Measurements from ENCODE around the gene UGT1A8.
"Not testable (repeated sequence)": the region's sequence is repeated elsewhere in the genome, so short reads cannot be mapped to it uniquely, and the experiment has no call there.

Gene UGT1A8

GRCh38 chr2:233617476-233617875 is at the start of gene UGT1A8:
Gene UGT1A8 (plus strand): TSS chr2:233617633. CDS start chr2:233617708, 75 bp downstream.
- not testable (repeated sequence) for H3K4me1 Mint-ChIP-seq (ENCODE audit: low read depth); H3K27ac Mint-ChIP-seq; H3K36me3 Mint-ChIP-seq; H3K9me3 Mint-ChIP-seq (ENCODE audit: low read depth); H3K4me3 Mint-ChIP-seq
- H3K27me3 Mint-ChIP-seq, result peaks cover 16% of the 10 kb centered on the region

- Mint-ChIP-seq H3K27me3 (peaks cover 2% of the 10 kb centered on the region), H3K36me3 (peaks cover 2% of the 10 kb centered on the region), H3K9me3 (ENCODE audit: low read depth) (no peaks in the 10 kb centered on the region), H3K4me1 (ENCODE audit: low read depth) (no peaks in the 10 kb centered on the region), H3K27ac (no peak overlapping the region), H3K4me3 (no peak overlapping the region)
Observed at GRCh38 chr2:233571001-233571400, 46.4 kb upstream of the UGT1A8 start.

GRCh38 chr2:233571462-233571861 is 46.0 kb upstream of the UGT1A8 start:
- Mint-ChIP-seq H3K27me3 (peaks cover 2% of the 10 kb centered on the region), H3K27ac (no peak overlapping the region), H3K4me1 (ENCODE audit: low read depth) (no peaks in the 10 kb centered on the region), H3K4me3 (no peak overlapping the region), H3K36me3 (peaks cover 2% of the 10 kb centered on the region), H3K9me3 (ENCODE audit: low read depth) (no peaks in the 10 kb centered on the region)

GRCh38 chr2:233572468-233572867 is 45.0 kb upstream of the UGT1A8 start:
- Mint-ChIP-seq H3K4me3 (no peak overlapping the region), H3K4me1 (ENCODE audit: low read depth) (no peaks in the 10 kb centered on the region), H3K9me3 (ENCODE audit: low read depth) (peaks cover 7% of the 10 kb centered on the region), H3K27me3 (peaks cover 2% of the 10 kb centered on the region), H3K36me3 (peaks cover 2% of the 10 kb centered on the region), H3K27ac (no peak overlapping the region)

- H3K9me3 Mint-ChIP-seq (ENCODE audit: low read depth); H3K27ac Mint-ChIP-seq; H3K36me3 Mint-ChIP-seq; H3K27me3 Mint-ChIP-seq; H3K4me1 Mint-ChIP-seq (ENCODE audit: low read depth); H3K4me3 Mint-ChIP-seq: not testable (repeated sequence)
Observed at GRCh38 chr2:233577341-233577740, 40.1 kb upstream of the UGT1A8 start.

- H3K27ac Mint-ChIP-seq; H3K36me3 Mint-ChIP-seq; H3K27me3 Mint-ChIP-seq; H3K9me3 Mint-ChIP-seq (ENCODE audit: low read depth); H3K4me3 Mint-ChIP-seq; H3K4me1 Mint-ChIP-seq (ENCODE audit: low read depth): not testable (repeated sequence)
Observed at GRCh38 chr2:233583217-233583965, 34.0 kb upstream of the UGT1A8 start.

GRCh38 chr2:233584210-233584609 is 33.2 kb upstream of the UGT1A8 start:
- H3K9me3 Mint-ChIP-seq (ENCODE audit: low read depth), result no peaks in the 10 kb centered on the region
- no peak overlapping the region for H3K27ac Mint-ChIP-seq
- H3K36me3 Mint-ChIP-seq, result peaks cover 2% of the 10 kb centered on the region
- H3K27me3 Mint-ChIP-seq, result peaks cover 8% of the 10 kb centered on the region
- H3K4me1 Mint-ChIP-seq (ENCODE audit: low read depth), result no peaks in the 10 kb centered on the region
- H3K4me3 Mint-ChIP-seq, result no peak overlapping the region

GRCh38 chr2:233588400-233588799 is 29.0 kb upstream of the UGT1A8 start:
- no peak overlapping the region for H3K27ac Mint-ChIP-seq
- H3K9me3 Mint-ChIP-seq (ENCODE audit: low read depth), result no peaks in the 10 kb centered on the region
- H3K36me3 Mint-ChIP-seq, result peaks cover 2% of the 10 kb centered on the region
- H3K4me3 Mint-ChIP-seq, result no peak overlapping the region
- no peaks in the 10 kb centered on the region for H3K4me1 Mint-ChIP-seq (ENCODE audit: low read depth)
- H3K27me3 Mint-ChIP-seq, result peaks cover 12% of the 10 kb centered on the region

- not testable (repeated sequence) for H3K36me3 Mint-ChIP-seq; H3K4me1 Mint-ChIP-seq (ENCODE audit: low read depth); H3K9me3 Mint-ChIP-seq (ENCODE audit: low read depth); H3K27ac Mint-ChIP-seq; H3K27me3 Mint-ChIP-seq; H3K4me3 Mint-ChIP-seq
Observed at GRCh38 chr2:233592706-233593105, 24.7 kb upstream of the UGT1A8 start.

- Mint-ChIP-seq H3K27ac (no peak overlapping the region), H3K36me3 (no peaks in the 10 kb centered on the region), H3K4me1 (ENCODE audit: low read depth) (no peaks in the 10 kb centered on the region), H3K27me3 (peaks cover 7% of the 10 kb centered on the region), H3K9me3 (ENCODE audit: low read depth) (no peaks in the 10 kb centered on the region), H3K4me3 (no peak overlapping the region)
Observed at GRCh38 chr2:233593201-233593600, 24.2 kb upstream of the UGT1A8 start.

- no peaks in the 10 kb centered on the region for H3K27me3 Mint-ChIP-seq
- no peaks in the 10 kb centered on the region for H3K36me3 Mint-ChIP-seq
- no peak overlapping the region for H3K4me3 Mint-ChIP-seq
- no peak overlapping the region for H3K27ac Mint-ChIP-seq
- H3K4me1 Mint-ChIP-seq (ENCODE audit: low read depth), result no peaks in the 10 kb centered on the region
- H3K9me3 Mint-ChIP-seq (ENCODE audit: low read depth), result peaks cover under 1% of the 10 kb centered on the region
Observed at GRCh38 chr2:233597522-233597921, 19.9 kb upstream of the UGT1A8 start.

- H3K9me3 Mint-ChIP-seq (ENCODE audit: low read depth), result peaks cover 4% of the 10 kb centered on the region
- H3K27me3 Mint-ChIP-seq, result peaks cover 4% of the 10 kb centered on the region
Observed at GRCh38 chr2:233598952-233599351, 18.5 kb upstream of the UGT1A8 start.

GRCh38 chr2:233600386-233600785 is 17.0 kb upstream of the UGT1A8 start:
- no peak overlapping the region for H3K27ac Mint-ChIP-seq
- H3K4me3 Mint-ChIP-seq, result no peak overlapping the region
- peaks cover 3% of the 10 kb centered on the region for H3K36me3 Mint-ChIP-seq
- H3K27me3 Mint-ChIP-seq, result peaks cover 6% of the 10 kb centered on the region
- H3K4me1 Mint-ChIP-seq (ENCODE audit: low read depth), result no peaks in the 10 kb centered on the region
- peaks cover 4% of the 10 kb centered on the region for H3K9me3 Mint-ChIP-seq (ENCODE audit: low read depth)

More at GRCh38 chr2:233598952-233599351, 18.5 kb upstream of the UGT1A8 start:
- Mint-ChIP-seq H3K4me1 (ENCODE audit: low read depth) (no peaks in the 10 kb centered on the region), H3K27ac (no peak overlapping the region), H3K36me3 (peaks cover 3% of the 10 kb centered on the region), H3K4me3 (no peak overlapping the region)

GRCh38 chr2:233602076-233602475 is 15.4 kb upstream of the UGT1A8 start:
- peaks cover 3% of the 10 kb centered on the region for H3K36me3 Mint-ChIP-seq

GRCh38 chr2:233603520-233603919 is 13.9 kb upstream of the UGT1A8 start:
- no peak overlapping the region for H3K4me3 Mint-ChIP-seq
- no peak overlapping the region for H3K27ac Mint-ChIP-seq
- peaks cover 3% of the 10 kb centered on the region for H3K36me3 Mint-ChIP-seq
- H3K9me3 Mint-ChIP-seq (ENCODE audit: low read depth), result peaks cover 4% of the 10 kb centered on the region
- peaks cover 6% of the 10 kb centered on the region for H3K27me3 Mint-ChIP-seq
- H3K4me1 Mint-ChIP-seq (ENCODE audit: low read depth), result no peaks in the 10 kb centered on the region

More at GRCh38 chr2:233602076-233602475, 15.4 kb upstream of the UGT1A8 start:
- Mint-ChIP-seq H3K9me3 (ENCODE audit: low read depth) (peaks cover 4% of the 10 kb centered on the region), H3K4me1 (ENCODE audit: low read depth) (no peaks in the 10 kb centered on the region), H3K4me3 (no peak overlapping the region), H3K27me3 (peaks cover 6% of the 10 kb centered on the region), H3K27ac (no peak overlapping the region)

GRCh38 chr2:233604826-233605225 is 12.6 kb upstream of the UGT1A8 start:
- Mint-ChIP-seq H3K27me3 (peaks cover 6% of the 10 kb centered on the region), H3K4me1 (ENCODE audit: low read depth) (no peaks in the 10 kb centered on the region), H3K27ac (no peak overlapping the region), H3K36me3 (peaks cover 3% of the 10 kb centered on the region), H3K4me3 (no peak overlapping the region), H3K9me3 (ENCODE audit: low read depth) (peaks cover 4% of the 10 kb centered on the region)

All from activated naive CD8-positive, alpha-beta T cell (primary cell).